Hepatocyte (in vitro differentiated cells): ENCODE results near the gene PLLP.

Experiments
- CTCF ChIP-seq: fragments of 200-600 bp; sonication (generic); IDR thresholded peaks from 2 replicates; pipeline ENCODE4 v1.5.1; 2016; ENCODE audit warnings: antibody characterized with exemption, mild to moderate bottlenecking; ENCODE audit not compliant: poor library complexity
- EZH2 ChIP-seq: fragments of 200-600 bp; sonication (generic); IDR thresholded peaks from 2 replicates; pipeline ENCODE4 v1.6.1; 2016; ENCODE audit warnings: antibody characterized with exemption, mild to moderate bottlenecking, borderline replicate concordance
- EZH2phosphoT487 ChIP-seq: fragments of 200-600 bp; sonication (generic); IDR thresholded peaks from one replicate; pipeline ENCODE4 v1.6.1; 2018; ENCODE audit warnings: antibody characterized with exemption, mild to moderate bottlenecking, low read depth, moderate library complexity; ENCODE audit not compliant: unreplicated experiment, severe bottlenecking

GRCh38 chr16:57319646-57320045 is 35.2 kb upstream of the PLLP start:
- TF ChIP-seq EZH2 (no peak), CTCF (no peak), EZH2phosphoT487 (no peak)
